AG08396 (cell line): ENCODE measurements around the gene SOD3.

Experiments
- DNase-seq: peaks from one replicate; pipeline ENCODE4 v3.0.0; 2012; ENCODE audit warnings: low spot score, mixed read lengths

SOD3 gene

GRCh38 chr4:24775032-24775605, 20.3 kb upstream of the SOD3 start:
- DNase-seq: no peak

DNA sequence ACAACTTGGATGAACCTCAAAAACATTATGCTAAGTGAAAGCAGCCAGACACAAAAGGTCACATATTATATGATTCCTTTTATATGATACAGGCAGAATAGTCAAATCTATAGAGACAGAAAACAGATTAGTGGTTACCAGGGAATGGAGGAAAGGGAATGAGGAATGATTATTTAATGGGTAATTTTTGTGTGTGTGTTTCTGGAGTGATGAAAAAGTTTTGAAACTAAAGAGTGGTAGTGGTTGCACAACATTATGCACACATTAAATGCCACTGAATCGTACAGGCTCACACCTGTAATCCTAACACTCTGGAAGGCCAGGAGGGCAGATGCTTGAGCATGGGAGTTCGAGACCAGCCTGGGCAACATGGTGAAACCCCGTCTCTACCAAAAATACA, 19.6 kb upstream of the SOD3 start:
- DNase-seq: no peak

GRCh38 chr4:24777536-24778463, 17.6 kb upstream of the SOD3 start:
- DNase-seq: no peak

DNA sequence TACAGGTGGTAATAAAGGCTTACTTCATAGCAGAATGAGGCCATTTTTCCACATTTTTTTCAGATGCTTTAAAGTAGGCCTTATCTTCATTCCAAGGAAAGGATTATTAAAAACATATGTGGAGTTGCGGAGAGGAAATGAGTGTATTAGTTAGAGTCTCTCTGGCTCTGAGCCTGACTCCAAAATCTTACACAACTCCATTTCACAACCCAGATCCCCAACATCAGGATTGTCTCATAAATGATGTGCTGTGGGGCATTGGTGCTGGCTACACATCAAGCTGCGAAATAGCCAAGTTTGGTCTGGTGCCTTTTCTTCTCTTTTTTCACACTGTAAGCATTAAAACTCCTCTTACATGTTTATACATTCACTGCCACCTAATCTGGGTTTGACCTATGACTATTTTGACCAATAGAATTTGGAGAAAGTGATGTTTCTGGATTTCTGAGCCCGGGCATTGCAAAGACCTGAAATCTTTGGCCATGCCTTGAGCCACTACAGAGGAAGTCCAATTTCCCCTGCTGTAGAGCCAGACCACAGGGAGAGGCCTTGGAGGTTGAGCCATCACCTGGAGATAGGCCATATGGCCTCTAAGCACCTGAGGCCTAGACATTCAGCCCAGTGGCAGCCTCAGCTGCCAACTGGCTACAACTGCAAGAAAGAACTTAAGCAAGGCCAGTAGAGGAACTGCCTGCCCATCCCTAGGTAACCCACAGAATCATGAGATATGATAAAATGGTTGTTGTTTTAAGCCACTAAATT, 16.7 kb upstream of the SOD3 start:
- DNase-seq: peak; percentile 66

- no peak for DNase-seq
Measured at GRCh38 chr4:24780936-24781495, 14.4 kb upstream of the SOD3 start.

DNA sequence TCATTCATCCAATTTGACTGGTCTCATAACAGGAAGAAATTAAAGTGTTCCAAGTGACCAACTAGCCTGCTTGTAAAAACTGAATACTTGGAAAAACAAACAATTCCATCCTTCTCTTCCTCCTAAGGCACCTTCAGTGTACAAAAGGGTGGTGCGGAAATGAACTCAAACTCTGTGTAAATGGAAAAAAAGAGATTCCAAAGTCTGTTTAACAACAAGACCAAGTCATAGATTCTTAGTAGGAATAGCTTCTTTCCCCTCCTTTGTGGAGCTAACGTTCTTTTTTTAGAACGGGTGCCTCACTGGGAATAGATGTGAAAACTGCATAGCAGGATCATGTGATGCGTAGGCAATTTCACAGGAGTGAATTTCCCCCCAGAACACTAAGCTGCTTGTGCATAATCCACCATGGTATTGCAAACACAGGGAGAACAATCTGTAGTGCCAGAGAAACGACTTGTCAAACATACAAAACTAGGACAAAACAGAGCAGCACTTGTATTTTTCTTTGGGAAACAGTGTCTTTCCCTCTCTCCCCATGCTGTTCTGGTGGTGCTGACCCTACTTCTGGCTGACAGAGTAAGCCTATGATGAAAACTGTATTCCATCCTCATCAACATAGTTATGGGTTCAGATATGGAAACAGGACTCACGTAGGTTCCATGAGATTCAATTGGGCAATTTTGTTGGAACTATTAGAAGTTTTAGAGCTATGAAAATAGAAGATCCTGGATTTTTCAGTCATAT, 13.2 kb upstream of the SOD3 start:
- DNase-seq: no peak

DNA sequence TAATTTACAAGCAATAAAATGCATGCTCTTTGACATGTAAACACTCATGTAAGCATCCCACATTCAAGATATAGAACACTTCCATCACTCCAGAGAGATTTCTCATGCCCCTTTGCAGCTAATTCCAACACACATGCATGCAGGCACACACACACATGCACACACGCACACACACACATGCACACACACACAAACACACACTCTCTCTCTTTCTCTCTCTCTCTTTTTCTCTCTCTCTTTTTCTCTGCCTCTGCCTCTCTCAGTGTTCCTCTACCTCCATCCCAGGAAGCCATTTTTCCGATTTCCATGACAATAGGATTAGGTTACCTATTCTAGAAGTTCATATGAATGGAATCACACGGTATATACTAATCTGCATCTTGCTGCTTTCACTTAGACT, 11.9 kb upstream of the SOD3 start:
- no peak for DNase-seq

- no peak for DNase-seq
Measured at GRCh38 chr4:24791043-24791442, 4.3 kb upstream of the SOD3 start.

DNA sequence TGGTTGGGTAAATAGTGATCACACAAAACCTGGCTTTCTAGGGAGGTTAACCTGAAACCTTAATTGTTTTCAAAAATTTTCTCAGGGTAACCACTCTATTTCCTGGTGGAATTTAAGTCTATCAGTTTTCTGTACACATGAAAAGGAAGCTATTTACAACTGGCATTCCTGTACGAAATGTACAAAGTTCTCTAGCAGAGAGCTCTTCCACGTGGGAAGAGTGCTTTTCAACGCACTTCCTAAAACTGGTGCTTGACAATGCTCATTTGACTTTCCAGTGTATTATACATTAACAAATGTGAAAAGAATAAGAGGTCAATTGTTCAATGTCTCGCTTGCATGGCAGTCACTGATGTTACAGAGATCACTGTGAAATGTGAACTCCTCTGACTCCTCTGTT, 2.8 kb upstream of the SOD3 start:
- no peak for DNase-seq

DNA sequence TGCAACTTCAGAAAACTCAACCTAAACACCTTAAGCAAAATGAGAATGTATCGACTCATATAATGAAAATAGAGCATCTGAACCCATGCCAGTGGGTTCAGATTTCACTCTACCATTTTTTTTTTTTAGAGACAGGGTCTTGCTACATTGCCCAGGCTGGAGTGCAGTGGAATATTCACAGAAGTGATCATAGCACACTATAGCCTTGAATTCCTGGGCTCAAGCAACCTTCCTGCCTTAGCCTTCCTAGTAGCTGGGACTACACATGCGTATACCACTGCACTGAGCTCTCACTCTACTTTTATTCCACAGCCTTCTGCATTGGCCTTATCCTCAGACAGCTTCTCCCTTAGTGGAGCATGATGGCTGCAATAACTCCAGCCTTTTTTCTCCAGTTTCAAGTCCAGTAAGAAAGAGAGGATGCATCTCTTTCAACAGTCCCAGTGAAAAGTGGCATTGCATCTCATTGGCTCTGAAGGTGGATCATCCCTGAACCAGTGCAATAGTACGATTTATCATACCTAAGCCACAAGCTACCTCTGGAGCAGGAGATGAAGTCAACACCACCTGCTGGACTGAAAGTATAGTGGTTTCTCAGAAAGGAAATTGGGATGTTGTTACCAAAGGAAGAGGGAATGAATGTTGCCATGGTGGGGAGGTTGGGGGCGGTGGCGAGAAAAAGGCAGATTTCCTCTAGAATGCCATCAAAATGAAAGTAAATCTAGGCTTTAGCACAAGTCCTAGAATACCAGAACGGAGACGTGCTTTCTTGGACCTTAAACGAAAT, 2.0 kb upstream of the SOD3 start:
- no peak for DNase-seq

DNA sequence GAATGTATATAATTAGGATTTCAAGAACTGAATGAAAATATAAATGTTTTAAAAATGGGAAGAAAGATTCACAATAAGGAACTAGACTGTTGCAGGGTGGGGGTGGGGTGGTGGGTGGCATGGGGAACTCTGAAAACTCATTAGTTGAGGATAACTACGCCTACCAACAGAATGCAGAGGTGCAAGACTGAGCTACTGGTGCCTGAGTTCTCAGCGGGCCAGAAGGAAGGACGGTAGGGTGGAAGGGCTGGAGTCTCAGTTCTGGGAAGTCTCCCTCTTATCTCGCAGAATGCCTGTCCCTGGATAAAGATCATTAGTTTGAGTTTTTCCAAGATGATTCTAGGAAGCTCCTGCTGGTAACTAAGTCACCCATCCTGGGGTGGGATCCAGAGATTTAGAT, 1.3 kb upstream of the SOD3 start:
- no peak for DNase-seq

DNA sequence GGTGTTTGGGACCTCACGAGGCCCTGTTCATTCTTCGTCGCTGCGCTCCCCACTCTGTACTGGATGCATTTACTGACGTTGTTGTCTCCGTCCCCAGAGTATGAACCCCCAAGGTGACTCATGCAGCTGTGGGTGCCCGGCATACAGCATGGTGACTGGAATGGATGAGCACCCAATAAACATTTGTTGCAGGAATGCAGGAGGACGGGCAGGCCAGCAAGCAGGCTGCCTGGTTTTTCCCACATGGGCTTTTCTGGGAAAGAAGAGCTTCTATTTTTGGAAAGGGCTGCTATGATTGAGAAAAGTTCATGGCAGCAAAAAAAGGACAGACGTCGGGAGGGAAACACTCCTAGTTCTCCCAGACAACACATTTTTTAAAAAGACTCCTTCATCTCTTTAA, 893 bp upstream of the SOD3 start:
- peak; percentile 58 for DNase-seq

- no peak for DNase-seq
Measured at GRCh38 chr4:24795666-24796381, 451 bp downstream of the SOD3 start.

- no peak for DNase-seq
Measured at GRCh38 chr4:24796620-24797019, 1.2 kb downstream of the SOD3 start.

GRCh38 chr4:24798036-24798610, 2.8 kb downstream of the SOD3 start:
- no peak for DNase-seq

- no peak for DNase-seq
Measured at GRCh38 chr4:24799196-24799543, 3.8 kb downstream of the SOD3 start.

GRCh38 chr4:24799544-24800324, 4.4 kb downstream of the SOD3 start:
- DNase-seq: no peak

- DNase-seq: no peak
Measured at GRCh38 chr4:24800325-24800895, 5.0 kb downstream of the SOD3 start.
